K562 (cell line): Measurements from ENCODE around the gene CATSPER1. TPM values are rescaled to one million over a fixed set of nuclear protein-coding genes. Genes with fewer than 3 reads are reported as not detected.

Experiments
- ADNP ChIP-seq: fragments of 200-800 bp; sonication (Bioruptor generic); IDR thresholded peaks from 2 replicates; pipeline ENCODE4 v1.6.1; 2016; ENCODE audit warnings: missing genetic modification characterization, missing compliant biosample characterization
- ARNT ChIP-seq, 2 experiments: fragments of 450-650 bp; IDR thresholded peaks; 2 replicates each; pipeline ENCODE4 v1.6.1; 2016; ENCODE audit warnings: mild to moderate bottlenecking in 1 of 2
- CBFA2T2 ChIP-seq: fragments of 450-650 bp; conservative IDR thresholded peaks from 2 replicates; pipeline ENCODE4 v1.6.1; 2017; ENCODE audit warnings: mild to moderate bottlenecking
- CC2D1A ChIP-seq: fragments of 450-650 bp; IDR thresholded peaks from 2 replicates; pipeline ENCODE4 v1.6.1; 2017; ENCODE audit warnings: mild to moderate bottlenecking
- DIDO1 ChIP-seq: fragments of 450-650 bp; IDR thresholded peaks from 2 replicates; pipeline ENCODE4 v1.6.1; 2016; ENCODE audit warnings: low read depth, missing biosample characterization, missing genetic modification characterization
- FOXA1 ChIP-seq: fragments of 450-650 bp; IDR thresholded peaks from 2 replicates; pipeline ENCODE4 v1.6.1; 2016; ENCODE audit warnings: mild to moderate bottlenecking, borderline replicate concordance
- IRF2 ChIP-seq: sonication (generic); formaldehyde crosslinking; IDR thresholded peaks from 2 replicates; pipeline ENCODE4 v1.8.1; 2022; ENCODE audit warnings: mild to moderate bottlenecking, missing genetic modification reagents
- RFX7 ChIP-seq: fragments of 250-450 bp; sonication (Bioruptor Pico); IDR thresholded peaks from 2 replicates; pipeline ENCODE4 v1.5.1; 2021; ENCODE audit warnings: mild to moderate bottlenecking
- SIRT6 ChIP-seq: IDR thresholded peaks from one replicate; pipeline ENCODE4 v1.6.1; 2012; ENCODE audit warnings: low read depth, mild to moderate bottlenecking, control low read depth, inconsistent platforms, low read length, moderate library complexity
- SREBF1 ChIP-seq: fragments of 150-350 bp; IDR thresholded peaks from 2 replicates; pipeline ENCODE4 v1.6.1; 2014; ENCODE audit warnings: antibody characterized with exemption, low read depth, low read length, borderline replicate concordance
- SUPT5H ChIP-seq: fragments of 450-650 bp; IDR thresholded peaks from 2 replicates; pipeline ENCODE4 v1.6.1; 2016
- XRCC3 ChIP-seq: fragments of 450-650 bp; IDR thresholded peaks from 2 replicates; pipeline ENCODE4 v1.6.1; 2017; ENCODE audit warnings: mild to moderate bottlenecking, moderate library complexity
- ZNF274 ChIP-seq: IDR thresholded peaks from 2 replicates; pipeline ENCODE4 v1.6.1; 2011; ENCODE audit warnings: low read depth, mild to moderate bottlenecking, low read length, moderate library complexity, borderline replicate concordance
- polyA plus RNA-seq, 8 experiments: library from polyadenylated mRNA; depleted of rRNA in 4 of 8; stranded (reverse) in 5 of 8; unstranded in 3 of 8; fragments of >200 nt; fragmentation: Nextera tagmentation in 2 of 8; fragmentation: Illumina TruSeq in 1 of 8; extraction: Ambion mirVana in 2 of 8; extraction: Trizol in 1 of 8; gene quantifications; 2 replicates each; pipeline versions ENCODE4 v1.2.1 to v1.2.3, GENCODE V29; 2011 to 2014; ENCODE audit warnings: inconsistent platforms in 1 of 8, missing spikeins in 1 of 8
- total RNA-seq, 7 experiments: library from RNA; depleted of rRNA in 6 of 7; stranded (reverse); fragments of >200 nt in 6 of 7; fragmentation: Illumina TruSeq in 2 of 7; extraction: Trizol in 2 of 7; gene quantifications; 2 replicates each; pipeline versions ENCODE4 v1.2.1 to v1.2.3, GENCODE V29; 2011 to 2021; ENCODE audit warnings: low replicate concordance in 1 of 7
- TF ChIP-seq, protein P1 (sequence below): fragments of 450-650 bp; conservative IDR thresholded peaks from 2 replicates; pipeline ENCODE4 v1.6.1; 2016; ENCODE audit warnings: missing genetic modification characterization, low read depth, mild to moderate bottlenecking, control low read depth, missing compliant biosample characterization
- TF ChIP-seq, protein P2 (sequence below), 2 experiments: fragments of 250-450 bp in 1 of 2; fragments of 450-650 bp in 1 of 2; sonication (Bioruptor Pico) in 1 of 2; IDR thresholded peaks; 2 replicates each; pipeline versions ENCODE4 v1.6.1 to v1.8.0; 2016 to 2021; ENCODE audit warnings: mild to moderate bottlenecking in 2 of 2, moderate library complexity in 2 of 2, missing compliant biosample characterization in 1 of 2, missing genetic modification characterization in 1 of 2
- TF ChIP-seq, protein P3 (sequence below): sonication (generic); formaldehyde crosslinking; IDR thresholded peaks from 2 replicates; pipeline ENCODE4 v1.8.1; 2022; ENCODE audit warnings: missing genetic modification reagents
- TF ChIP-seq, protein P4 (sequence below): fragments of 250-450 bp; sonication (Bioruptor Pico); IDR thresholded peaks from 2 replicates; pipeline ENCODE4 v1.5.0; 2021; ENCODE audit warnings: mild to moderate bottlenecking, borderline replicate concordance
- TF ChIP-seq, protein P5 (sequence below): fragments of 450-650 bp; IDR thresholded peaks from 2 replicates; pipeline ENCODE4 v1.6.1; 2018; ENCODE audit warnings: mild to moderate bottlenecking, low read depth; ENCODE audit not compliant: partially characterized antibody

Gene CATSPER1
- total and polyA plus RNA-seq, 9 of the 15 experiments (the other 6 are each of a cell fraction or from before 2014, with no cell fraction given) = 0.21 to 3.3 (median 0.76) TPM

DNA sequence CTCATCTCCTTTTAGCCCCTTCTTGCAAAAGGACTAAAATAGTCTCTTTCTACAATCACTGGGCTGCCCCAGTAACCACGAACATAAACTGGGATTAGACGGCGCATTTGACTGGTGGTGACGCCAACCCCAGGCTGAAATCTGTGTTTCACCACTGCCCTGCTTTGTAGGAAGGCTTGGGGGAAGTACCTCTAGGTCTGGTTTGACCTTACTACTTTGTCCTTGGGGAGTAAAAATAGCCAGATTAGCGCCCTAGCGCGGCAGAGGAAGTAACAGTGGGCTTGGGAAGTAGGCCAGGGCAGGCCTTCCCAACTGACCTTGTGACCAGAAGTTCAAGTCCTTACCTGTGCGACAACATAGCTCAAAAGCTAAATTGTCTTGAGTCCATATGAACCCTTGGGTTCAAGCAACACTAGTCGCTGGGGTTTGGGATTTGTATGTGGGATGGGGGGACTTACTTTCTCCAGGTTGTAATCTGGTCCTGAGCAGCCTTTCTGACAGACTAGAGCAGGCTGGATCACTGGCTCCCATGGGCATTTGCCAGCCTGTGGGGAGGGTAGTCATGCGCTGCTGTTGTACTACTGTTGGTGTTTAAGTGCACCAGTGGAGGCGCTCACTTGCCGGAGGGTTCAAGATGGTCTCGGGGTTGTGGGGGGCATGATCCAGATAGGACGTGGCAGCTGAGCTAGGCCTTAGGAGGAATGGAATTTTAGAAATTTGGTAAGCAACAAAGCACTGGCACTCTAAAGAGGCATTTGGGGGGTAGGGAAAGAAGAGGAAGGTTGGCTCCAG, 42.8 kb upstream of the CATSPER1 start (continued):
- TF ChIP-seq, protein P1, sequence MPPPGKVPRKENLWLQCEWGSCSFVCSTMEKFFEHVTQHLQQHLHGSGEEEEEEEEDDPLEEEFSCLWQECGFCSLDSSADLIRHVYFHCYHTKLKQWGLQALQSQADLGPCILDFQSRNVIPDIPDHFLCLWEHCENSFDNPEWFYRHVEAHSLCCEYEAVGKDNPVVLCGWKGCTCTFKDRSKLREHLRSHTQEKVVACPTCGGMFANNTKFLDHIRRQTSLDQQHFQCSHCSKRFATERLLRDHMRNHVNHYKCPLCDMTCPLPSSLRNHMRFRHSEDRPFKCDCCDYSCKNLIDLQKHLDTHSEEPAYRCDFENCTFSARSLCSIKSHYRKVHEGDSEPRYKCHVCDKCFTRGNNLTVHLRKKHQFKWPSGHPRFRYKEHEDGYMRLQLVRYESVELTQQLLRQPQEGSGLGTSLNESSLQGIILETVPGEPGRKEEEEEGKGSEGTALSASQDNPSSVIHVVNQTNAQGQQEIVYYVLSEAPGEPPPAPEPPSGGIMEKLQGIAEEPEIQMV (tag) = no peak
- TF ChIP-seq CC2D1A (no peak), FOXA1 (no peak), IRF2 (no peak), SUPT5H (peak; percentile 62; the same call in 1 of the 2 replicates), ADNP (tag) (no peak), SREBF1 (no peak), SIRT6 (no peak), RFX7 (CRISPR knock-in tag) (no peak), ZNF274 (0 out of 2 replicates have a peak, but pooled peaks have one; percentile 8), ARNT (IDR thresholded peaks at IDR 0.05) (no peak), DIDO1 (tag) (no peak), XRCC3 (no peak), CBFA2T2 (no peak)
- TF ChIP-seq, protein P2, sequence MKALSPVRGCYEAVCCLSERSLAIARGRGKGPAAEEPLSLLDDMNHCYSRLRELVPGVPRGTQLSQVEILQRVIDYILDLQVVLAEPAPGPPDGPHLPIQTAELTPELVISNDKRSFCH (CRISPR knock-in tag; IDR thresholded peaks at IDR 0.05) = no peak
- TF ChIP-seq, protein P2 (tag; IDR thresholded peaks at IDR 0.05) = no peak
- TF ChIP-seq, protein P3, sequence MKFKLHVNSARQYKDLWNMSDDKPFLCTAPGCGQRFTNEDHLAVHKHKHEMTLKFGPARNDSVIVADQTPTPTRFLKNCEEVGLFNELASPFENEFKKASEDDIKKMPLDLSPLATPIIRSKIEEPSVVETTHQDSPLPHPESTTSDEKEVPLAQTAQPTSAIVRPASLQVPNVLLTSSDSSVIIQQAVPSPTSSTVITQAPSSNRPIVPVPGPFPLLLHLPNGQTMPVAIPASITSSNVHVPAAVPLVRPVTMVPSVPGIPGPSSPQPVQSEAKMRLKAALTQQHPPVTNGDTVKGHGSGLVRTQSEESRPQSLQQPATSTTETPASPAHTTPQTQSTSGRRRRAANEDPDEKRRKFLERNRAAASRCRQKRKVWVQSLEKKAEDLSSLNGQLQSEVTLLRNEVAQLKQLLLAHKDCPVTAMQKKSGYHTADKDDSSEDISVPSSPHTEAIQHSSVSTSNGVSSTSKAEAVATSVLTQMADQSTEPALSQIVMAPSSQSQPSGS (CRISPR knock-in tag) = no peak
- TF ChIP-seq, protein P4, sequence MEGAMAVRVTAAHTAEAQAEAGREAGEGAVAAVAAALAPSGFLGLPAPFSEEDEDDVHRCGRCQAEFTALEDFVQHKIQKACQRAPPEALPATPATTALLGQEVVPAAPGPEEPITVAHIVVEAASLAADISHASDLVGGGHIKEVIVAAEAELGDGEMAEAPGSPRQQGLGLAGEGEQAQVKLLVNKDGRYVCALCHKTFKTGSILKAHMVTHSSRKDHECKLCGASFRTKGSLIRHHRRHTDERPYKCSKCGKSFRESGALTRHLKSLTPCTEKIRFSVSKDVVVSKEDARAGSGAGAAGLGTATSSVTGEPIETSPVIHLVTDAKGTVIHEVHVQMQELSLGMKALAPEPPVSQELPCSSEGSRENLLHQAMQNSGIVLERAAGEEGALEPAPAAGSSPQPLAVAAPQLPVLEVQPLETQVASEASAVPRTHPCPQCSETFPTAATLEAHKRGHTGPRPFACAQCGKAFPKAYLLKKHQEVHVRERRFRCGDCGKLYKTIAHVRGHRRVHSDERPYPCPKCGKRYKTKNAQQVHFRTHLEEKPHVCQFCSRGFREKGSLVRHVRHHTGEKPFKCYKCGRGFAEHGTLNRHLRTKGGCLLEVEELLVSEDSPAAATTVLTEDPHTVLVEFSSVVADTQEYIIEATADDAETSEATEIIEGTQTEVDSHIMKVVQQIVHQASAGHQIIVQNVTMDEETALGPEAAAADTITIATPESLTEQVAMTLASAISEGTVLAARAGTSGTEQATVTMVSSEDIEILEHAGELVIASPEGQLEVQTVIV = no peak
- TF ChIP-seq, protein P5, sequence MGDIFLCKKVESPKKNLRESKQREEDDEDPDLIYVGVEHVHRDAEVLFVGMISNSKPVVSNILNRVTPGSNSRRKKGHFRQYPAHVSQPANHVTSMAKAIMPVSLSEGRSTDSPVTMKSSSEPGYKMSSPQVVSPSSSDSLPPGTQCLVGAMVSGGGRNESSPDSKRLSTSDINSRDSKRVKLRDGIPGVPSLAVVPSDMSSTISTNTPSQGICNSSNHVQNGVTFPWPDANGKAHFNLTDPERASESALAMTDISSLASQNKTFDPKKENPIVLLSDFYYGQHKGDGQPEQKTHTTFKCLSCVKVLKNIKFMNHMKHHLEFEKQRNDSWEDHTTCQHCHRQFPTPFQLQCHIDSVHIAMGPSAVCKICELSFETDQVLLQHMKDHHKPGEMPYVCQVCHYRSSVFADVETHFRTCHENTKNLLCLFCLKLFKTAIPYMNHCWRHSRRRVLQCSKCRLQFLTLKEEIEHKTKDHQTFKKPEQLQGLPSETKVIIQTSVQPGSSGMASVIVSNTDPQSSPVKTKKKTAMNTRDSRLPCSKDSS = no peak
